HepG2 (cell line): ENCODE data around the gene JOSD1. TPM values are rescaled to one million over a fixed set of nuclear protein-coding genes. Genes with fewer than 3 reads are reported as not detected.

Experiments used
- ATAC-seq: fragments of 200-7000 bp; cut with Tn5 transposase; 3 replicates; pipeline ENCODE4 v1.9.1; 2020; ENCODE audit warnings: mild to moderate bottlenecking, moderate library complexity
- BruUV-seq: library from RNA; stranded (reverse); fragments of 400-500 nt; replicated peaks from 2 replicates; lab custom pipeline; 2021; lab: Mats Ljungman, UMichigan
- CTCF ChIA-PET: fragments of 300-600 bp; formaldehyde crosslinking; extraction: SDS; loops from one replicate; lab custom pipeline; 2021; ENCODE audit warnings: low total read pairs, inconsistent platforms, low intra/inter-chr PET ratio; lab: Yijun Ruan, JAX
- POLR2A ChIA-PET: fragments of 350-600 bp; sonication (Branson Sonifier 250); formaldehyde crosslinking; loops from one replicate; lab custom pipeline; 2020; ENCODE audit warnings: antibody characterized with exemption, inconsistent platforms; lab: Yijun Ruan, JAX
- DNase-seq: peaks from one replicate; pipeline ENCODE4 v3.0.0-alpha.2; 2015; ENCODE audit warnings: low spot score
- FAIRE-seq: peaks from 3 replicates; lab custom pipeline; 2011; peaks lifted over from hg19 to GRCh38; lab: Jason Lieb, UNC
- H2AFZ ChIP-seq: one replicate; pipeline ENCODE4 v1.6.1; 2011; ENCODE audit warnings: low read length, inconsistent platforms
- H3K27ac ChIP-seq: fragments of 300-600 bp; 3 replicates; pipeline ENCODE4 v1.8.0; 2011; ENCODE audit warnings: mixed run types, mild to moderate bottlenecking, mixed read lengths, low read length, inconsistent platforms; ENCODE audit not compliant: insufficient read depth; ENCODE audit errors: extremely low read length
- H3K27me3 ChIP-seq, 2 experiments: fragments of 200-600 bp in 1 of 2; 2 replicates in 1 of 2; 3 replicates in 1 of 2; pipeline versions ENCODE4 v1.6.0 to v1.8.0; 2011; ENCODE audit warnings: low read length in 2 of 2, mild to moderate bottlenecking in 2 of 2, moderate library complexity in 2 of 2, inconsistent platforms in 1 of 2; ENCODE audit not compliant: insufficient read depth in 2 of 2, control insufficient read depth in 1 of 2
- H3K36me3 ChIP-seq, 2 experiments: fragments of 200-600 bp in 1 of 2; replicated peaks in 1 of 2; 2 replicates in 1 of 2; 3 replicates in 1 of 2; pipeline versions ENCODE4 v1.5.1 to v1.8.0; 2011; ENCODE audit warnings: low read length in 2 of 2, inconsistent platforms in 1 of 2; ENCODE audit not compliant: insufficient read depth in 2 of 2, control insufficient read depth in 1 of 2
- H3K4me1 ChIP-seq: 2 replicates; pipeline ENCODE4 v1.5.1; 2012; ENCODE audit warnings: low read length, inconsistent platforms; ENCODE audit not compliant: insufficient read depth
- H3K4me2 ChIP-seq: 2 replicates; pipeline ENCODE4 v1.6.0; 2011; ENCODE audit warnings: low read depth, low read length, inconsistent platforms
- H3K4me3 ChIP-seq, 3 experiments: fragments of 200-600 bp in 1 of 3; sonication (generic), shearing (Covaris generic) in 1 of 3; replicated peaks in 1 of 3; 2 replicates each; pipeline ENCODE4 v1.5.1; 2011 to 2016; ENCODE audit warnings: low read length in 3 of 3, inconsistent platforms in 2 of 3, low read depth in 2 of 3, mild to moderate bottlenecking in 2 of 3, control low read depth in 1 of 3, mixed read lengths in 1 of 3; ENCODE audit not compliant: insufficient read depth in 1 of 3
- H3K79me2 ChIP-seq: one replicate; pipeline ENCODE4 v1.6.1; 2011; ENCODE audit warnings: low read length, inconsistent platforms; ENCODE audit not compliant: insufficient read depth
- H3K9ac ChIP-seq: 2 replicates; pipeline ENCODE4 v1.6.0; 2011; ENCODE audit warnings: mild to moderate bottlenecking, low read depth, low read length, inconsistent platforms; ENCODE audit not compliant: insufficient read depth
- H3K9me3 ChIP-seq: 2 replicates; pipeline ENCODE4 v1.5.1; 2012; ENCODE audit warnings: mild to moderate bottlenecking, low read length
- H4K20me1 ChIP-seq: 2 replicates; pipeline ENCODE4 v1.6.0; 2011; ENCODE audit warnings: inconsistent platforms, mild to moderate bottlenecking, low read length, moderate library complexity; ENCODE audit not compliant: insufficient read depth
- AKAP8 ChIP-seq: sonication (generic); formaldehyde crosslinking; IDR thresholded peaks from 2 replicates; pipeline ENCODE4 v1.5.1; 2020; ENCODE audit warnings: mild to moderate bottlenecking, missing genetic modification reagents
- DZIP1 ChIP-seq: sonication (generic); formaldehyde crosslinking; IDR thresholded peaks from 2 replicates; pipeline ENCODE4 v1.5.0; 2020; ENCODE audit warnings: mild to moderate bottlenecking, missing genetic modification reagents
- ELF3 ChIP-seq: IDR thresholded peaks from 2 replicates; pipeline ENCODE4 v1.6.1; 2016; ENCODE audit warnings: missing genetic modification reagents, missing compliant biosample characterization
- EZH2 ChIP-seq: conservative IDR thresholded peaks from 2 replicates; pipeline ENCODE4 v1.6.1; 2012; ENCODE audit warnings: mild to moderate bottlenecking, low read depth, low read length, moderate library complexity
- FOXP4 ChIP-seq: sonication (generic); formaldehyde crosslinking; IDR thresholded peaks from 2 replicates; pipeline ENCODE4 v1.4.0; 2020; ENCODE audit warnings: missing genetic modification reagents
- FUBP1 ChIP-seq: sonication (generic); formaldehyde crosslinking; IDR thresholded peaks from 2 replicates; pipeline ENCODE4 v1.5.1; 2020; ENCODE audit warnings: missing genetic modification reagents, mild to moderate bottlenecking, borderline replicate concordance
- GATA4 ChIP-seq: sonication (generic); IDR thresholded peaks from 2 replicates; pipeline ENCODE4 v1.6.1; 2016; ENCODE audit warnings: antibody characterized with exemption, low read depth, borderline replicate concordance
- JUN ChIP-seq: sonication (generic); formaldehyde crosslinking; IDR thresholded peaks from 2 replicates; pipeline ENCODE4 v1.4.0; 2020; ENCODE audit warnings: mild to moderate bottlenecking, missing genetic modification reagents
- KDM3A ChIP-seq: IDR thresholded peaks from 2 replicates; pipeline ENCODE4 v1.6.1; 2018; ENCODE audit warnings: low read depth, missing compliant biosample characterization
- MBD4 ChIP-seq: IDR thresholded peaks from 2 replicates; pipeline ENCODE4 v1.6.1; 2012; ENCODE audit warnings: low read length, inconsistent platforms, borderline replicate concordance
- PHF8 ChIP-seq: sonication (generic); formaldehyde crosslinking; IDR thresholded peaks from 2 replicates; pipeline ENCODE4 v1.5.0; 2020; ENCODE audit warnings: missing genetic modification reagents
- SALL1 ChIP-seq: sonication (generic); formaldehyde crosslinking; IDR thresholded peaks from 2 replicates; pipeline ENCODE4 v1.8.0; 2022; ENCODE audit warnings: mild to moderate bottlenecking, missing genetic modification reagents
- SP2 ChIP-seq: sonication (generic); formaldehyde crosslinking; IDR thresholded peaks from 2 replicates; pipeline ENCODE4 v1.5.1; 2020; ENCODE audit warnings: mild to moderate bottlenecking, missing genetic modification reagents
- ZBTB21 ChIP-seq: sonication (generic); formaldehyde crosslinking; IDR thresholded peaks from 2 replicates; pipeline ENCODE4 v1.4.0; 2020; ENCODE audit warnings: missing genetic modification reagents
- ZFP36L1 ChIP-seq: sonication (generic); formaldehyde crosslinking; IDR thresholded peaks from 2 replicates; pipeline ENCODE4 v1.8.0; 2022; ENCODE audit warnings: mild to moderate bottlenecking, missing genetic modification reagents, moderate library complexity
- ZNF3 ChIP-seq: IDR thresholded peaks from 2 replicates; pipeline ENCODE4 v1.7.0; 2017; ENCODE audit warnings: inconsistent platforms
- ZNF354B ChIP-seq: sonication (generic); formaldehyde crosslinking; IDR thresholded peaks from 2 replicates; pipeline ENCODE4 v1.8.0; 2022; ENCODE audit warnings: mild to moderate bottlenecking, missing genetic modification reagents
- ZNF720 ChIP-seq: sonication (generic); formaldehyde crosslinking; IDR thresholded peaks from 2 replicates; pipeline ENCODE4 v1.4.0; 2020; ENCODE audit warnings: missing genetic modification reagents
- ZNF724P ChIP-seq: sonication (generic); formaldehyde crosslinking; IDR thresholded peaks from 2 replicates; pipeline ENCODE4 v1.8.0; 2022; ENCODE audit warnings: missing genetic modification reagents, borderline replicate concordance
- ZNF761 ChIP-seq: sonication (generic); formaldehyde crosslinking; conservative IDR thresholded peaks from 2 replicates; pipeline ENCODE4 v1.4.0; 2020; ENCODE audit warnings: mild to moderate bottlenecking, missing genetic modification reagents
- ZNF777 ChIP-seq: sonication (generic); formaldehyde crosslinking; IDR thresholded peaks from 2 replicates; pipeline ENCODE4 v1.4.0; 2020; ENCODE audit warnings: missing genetic modification reagents
- ZNF883 ChIP-seq: sonication (generic); formaldehyde crosslinking; IDR thresholded peaks from 2 replicates; pipeline ENCODE4 v1.5.1; 2020; ENCODE audit warnings: mild to moderate bottlenecking, missing genetic modification reagents; ENCODE audit errors: not compliant biosample characterization
- WGBS: methylation state at CpG from one replicate; pipeline ENCODE4 v1.1.6; 2017; ENCODE audit warnings: low lambda C conversion rate; 5-methylcytosine and 5-hydroxymethylcytosine counted together
- in situ Hi-C: cut with HindIII; loops from 2 replicates; pipeline ENCODE4 v1.10.0; 2017; ENCODE audit warnings: low pct_unique_long_range_greater_than_20kb; ENCODE audit not compliant: extremely low pct_ligation_motif_present
- intact Hi-C: fragments of 100-400 bp; cut with micrococcal nuclease; formaldehyde crosslinking; loops from one replicate; pipeline ENCODE4 v1.10.0; 2022; ENCODE audit not compliant: unreplicated experiment
- polyA plus RNA-seq, 8 experiments: library from polyadenylated mRNA; depleted of rRNA in 3 of 8; stranded (reverse) in 7 of 8; unstranded in 1 of 8; fragments of >200 nt; fragmentation: Illumina TruSeq in 4 of 8; extraction: Trizol in 4 of 8; gene quantifications; 2 replicates each; pipeline versions ENCODE4 v1.2.1 to v1.2.3, GENCODE V29; 2011 to 2016; ENCODE audit warnings: low read depth in 4 of 8, missing spikeins in 1 of 8, mixed read lengths in 1 of 8; ENCODE audit not compliant: insufficient read depth in 1 of 8
- total RNA-seq, 5 experiments: library from RNA; depleted of rRNA; stranded (reverse); fragments of >200 nt; fragmentation: Illumina TruSeq; extraction: Trizol; gene quantifications; 2 replicates each; pipeline ENCODE4 v1.2.3, GENCODE V29; 2016; ENCODE audit warnings: low read depth in 1 of 5

Gene JOSD1
- total and polyA plus RNA-seq, 2 of the 13 experiments (the other 11 are each of a cell fraction or from before 2014, with no cell fraction given) = 31.7 to 38.4 TPM

- in situ Hi-C loops (no loop called here), intact Hi-C loops (no loop called here)
- no peaks in the 10 kb centered on the region; the same call in 1 of the 2 replicates for H4K20me1 ChIP-seq
- ChIA-PET CTCF (no interaction called here), POLR2A (interaction anchor here (1.5 to 9.9 kb wide), 2 partner anchors 11 to 12 kb away, joined by 6 to 102 read pairs; partner anchors contain the start of genes GTPBP1 and TOMM22)
- H3K79me2 ChIP-seq = peaks cover 49% of the 10 kb centered on the region
- no peak overlapping the region for H3K4me3 ChIP-seq
- no TSS peak for BruUV-seq
- FAIRE-seq (peak; percentile 44), DNase-seq (peak; percentile 72), ATAC-seq (peak; percentile 38)
- H2AFZ ChIP-seq = no peak overlapping the region
- peak overlapping the region; percentile 6; the same call in 1 of the 2 replicates for H3K4me2 ChIP-seq
- WGBS = 84% methylated on average over 2 of the region's 2 CpGs
- peaks cover 2 to 9% of the 10 kb centered on the region in 2 experiments for H3K36me3 ChIP-seq
- H3K9ac ChIP-seq = no peak overlapping the region
- H3K9me3 ChIP-seq = no peaks in the 10 kb centered on the region
- peak overlapping the region; percentile 43 for H3K27ac ChIP-seq
- H3K27me3 ChIP-seq = no peaks in the 10 kb centered on the region
- peaks cover 68% of the 10 kb centered on the region for H3K4me1 ChIP-seq
- TF ChIP-seq GATA4 = no peak
- no peak for TF ChIP-seq MBD4
- TF ChIP-seq EZH2 = no peak
- TF ChIP-seq ZNF777 = no peak
- TF ChIP-seq ZNF3 (CRISPR knock-in tag) = no peak
- TF ChIP-seq FUBP1 (CRISPR knock-in tag) = no peak
- 0 out of 2 replicates have a peak, but pooled peaks have one; percentile 18 for TF ChIP-seq SALL1
- no peak for TF ChIP-seq SP2 (CRISPR knock-in tag)
- TF ChIP-seq ZNF724P (CRISPR knock-in tag) = no peak
- no peak for TF ChIP-seq ZFP36L1 (CRISPR knock-in tag)
- no peak for TF ChIP-seq ZNF883 (CRISPR knock-in tag)
- TF ChIP-seq KDM3A (CRISPR knock-in tag) = no peak
- TF ChIP-seq PHF8 = no peak
- no peak for TF ChIP-seq ZNF354B (CRISPR knock-in tag)
- TF ChIP-seq ZNF720 (CRISPR knock-in tag) = no peak
- TF ChIP-seq ZNF761 (CRISPR knock-in tag) = no peak
- no peak for TF ChIP-seq FOXP4 (CRISPR knock-in tag)
- no peak for TF ChIP-seq ZBTB21 (CRISPR knock-in tag)
- no peak for TF ChIP-seq AKAP8 (CRISPR knock-in tag)
- no peak for TF ChIP-seq DZIP1 (CRISPR knock-in tag)
- TF ChIP-seq ELF3 (CRISPR knock-in tag) = no peak
- TF ChIP-seq JUN (CRISPR knock-in tag) = no peak
Measured at GRCh38 chr22:38694049-38694448, 6.7 kb downstream of the JOSD1 start.
